Hematopoietic multipotent progenitor cell (in vitro differentiated cells): ENCODE data around the gene PRKCE. TPM values are rescaled to one million over a fixed set of nuclear protein-coding genes. Genes with fewer than 3 reads are reported as not detected.

ENCODE experiments used
- DNase-seq, 3 donors: peaks; one replicate each; pipeline ENCODE4 v3.0.0-alpha.2; 2011 to 2015; ENCODE audit warnings: low read depth in 2 of 3, low spot score in 2 of 3
- total RNA-seq: library from RNA; depleted of rRNA; stranded (reverse); fragments of >200 nt; gene quantifications from one replicate; pipeline ENCODE4 v1.2.3, GENCODE V29; 2012

Gene PRKCE
- total RNA-seq, 1 donor = 11.8 TPM

- DNase-seq = peak in 2 of 3 donors; percentile 63 to 73
Measured at GRCh38 chr2:45748239-45748638, 96.8 kb downstream of the PRKCE start.

GRCh38 chr2:45750001-45750400, 98.5 kb downstream of the PRKCE start:
- DNase-seq = no peak

GRCh38 chr2:45750484-45750883, 99.0 kb downstream of the PRKCE start:
- no peak for DNase-seq

- DNase-seq = no peak
Measured at GRCh38 chr2:45753381-45753780, 101.9 kb downstream of the PRKCE start.

DNA sequence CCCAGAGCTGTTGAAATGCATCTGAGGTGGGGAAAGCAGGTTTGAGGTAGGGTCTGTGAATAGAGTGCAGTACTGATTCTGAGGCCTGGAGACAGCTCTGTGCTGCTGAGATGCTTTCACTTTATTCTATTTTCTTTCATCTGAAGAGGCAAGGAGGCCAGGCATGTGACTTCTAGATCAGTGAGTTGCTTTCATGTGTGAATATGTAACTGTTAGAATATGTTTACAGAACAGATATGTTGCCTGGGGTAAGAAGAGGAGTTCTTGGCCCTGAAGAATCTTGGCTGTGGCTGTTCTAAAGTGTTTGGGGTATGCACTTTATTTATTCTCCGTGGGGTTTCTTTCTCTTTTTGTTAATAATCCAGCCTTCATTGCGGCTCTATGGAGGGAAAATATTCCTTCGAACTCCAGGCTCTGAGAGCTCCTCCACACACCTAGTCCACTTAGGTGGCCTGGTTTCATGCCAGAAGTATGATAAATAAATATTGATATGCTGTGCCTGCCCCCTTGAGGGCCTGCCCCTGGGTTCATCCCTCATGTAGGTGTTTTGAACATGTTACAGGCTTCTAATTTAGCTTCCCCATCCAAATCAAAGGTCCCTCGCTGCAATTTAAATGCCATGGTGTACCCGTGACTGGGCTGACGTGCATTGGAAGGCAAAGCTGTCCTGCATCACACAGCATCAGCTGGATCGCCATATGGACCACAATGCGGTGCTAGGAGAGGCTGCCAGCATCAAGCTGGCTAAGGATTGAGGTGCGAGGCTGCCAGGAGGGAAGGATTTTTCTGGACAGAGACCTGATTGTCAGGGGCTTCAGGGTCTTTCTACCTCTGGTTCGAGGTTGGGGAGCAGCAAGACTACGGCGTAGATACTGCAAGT, 102.9 kb downstream of the PRKCE start:
- DNase-seq = no peak

DNA sequence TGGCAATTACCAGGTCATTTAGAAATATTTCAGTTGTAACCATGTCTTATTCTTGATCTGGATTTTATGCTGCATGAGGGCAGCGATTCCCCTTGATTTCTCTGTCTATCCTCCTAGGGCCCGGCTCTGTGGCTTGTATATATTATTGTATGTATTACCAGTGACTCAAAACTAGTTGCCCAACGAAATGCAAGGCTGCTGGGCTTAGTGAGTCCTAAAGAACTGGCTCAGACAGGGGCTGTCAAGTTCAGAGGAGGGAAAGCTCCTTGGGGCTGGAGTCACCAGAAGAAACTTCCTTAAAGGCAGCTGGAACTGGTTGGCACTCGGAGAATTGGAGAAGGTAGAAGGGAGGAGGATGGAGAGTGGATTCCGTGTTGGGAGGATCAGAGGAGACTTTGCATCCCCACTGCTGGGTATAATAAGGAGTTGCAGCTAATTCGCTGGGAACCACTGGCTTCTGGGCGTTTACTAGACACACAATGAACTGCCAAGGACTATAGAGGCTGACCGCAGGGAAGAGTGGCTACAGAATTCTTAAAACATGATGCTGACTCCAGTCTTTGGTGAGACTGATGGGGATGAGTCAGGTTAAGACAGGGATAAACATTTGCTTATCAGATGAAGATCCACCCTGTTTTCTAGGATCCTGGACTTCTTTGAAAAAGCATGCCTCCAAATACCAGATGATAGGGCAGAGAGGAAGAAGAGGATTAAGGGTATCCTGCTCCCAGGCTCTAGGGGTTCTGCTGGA, 104.3 kb downstream of the PRKCE start:
- no peak for DNase-seq

DNA sequence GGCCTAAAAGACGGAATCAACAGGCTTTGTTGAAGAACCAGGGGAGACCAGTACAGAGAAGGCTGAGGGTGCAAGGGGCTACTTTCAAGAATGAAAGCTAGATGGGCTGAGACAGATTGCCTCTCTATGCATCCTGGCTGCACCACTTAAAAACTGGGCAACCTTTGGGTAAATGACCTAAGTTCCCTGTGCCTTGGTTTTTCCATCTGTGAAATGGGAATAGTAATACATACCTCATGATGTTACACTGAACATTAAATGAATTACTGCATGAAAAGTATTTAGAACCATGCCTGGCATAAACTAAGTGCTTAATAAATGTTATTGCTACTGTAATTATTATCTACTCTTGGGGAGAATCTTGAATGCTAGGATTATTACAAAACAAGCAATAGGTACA, 106.5 kb downstream of the PRKCE start:
- no peak for DNase-seq

DNA sequence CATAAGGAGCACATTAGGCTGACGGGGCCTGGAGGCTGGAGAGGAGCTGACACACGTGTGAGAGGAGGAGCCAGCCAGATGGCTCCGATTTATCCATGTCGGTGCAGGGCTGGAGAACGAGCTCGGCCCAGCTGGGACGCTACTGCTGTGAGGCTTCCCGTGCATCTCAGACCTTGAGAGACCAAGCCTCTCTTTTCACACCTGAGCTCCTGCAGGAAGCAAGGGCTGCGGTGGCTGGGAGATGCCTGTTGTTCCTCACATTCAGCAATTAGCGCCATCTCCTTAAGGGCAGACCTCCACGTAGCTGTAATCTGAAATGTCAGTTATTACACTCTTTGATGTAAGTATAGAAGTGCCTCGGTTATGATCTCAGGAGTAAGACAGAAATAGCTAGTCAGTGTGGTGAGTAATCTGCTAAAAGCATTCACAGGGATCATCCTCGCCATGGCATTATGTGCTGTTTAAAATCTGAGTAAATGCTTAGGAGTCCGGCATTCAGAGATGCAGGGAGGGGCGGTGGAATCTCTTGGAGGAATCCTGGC, 107.9 kb downstream of the PRKCE start:
- DNase-seq = no peak

DNA sequence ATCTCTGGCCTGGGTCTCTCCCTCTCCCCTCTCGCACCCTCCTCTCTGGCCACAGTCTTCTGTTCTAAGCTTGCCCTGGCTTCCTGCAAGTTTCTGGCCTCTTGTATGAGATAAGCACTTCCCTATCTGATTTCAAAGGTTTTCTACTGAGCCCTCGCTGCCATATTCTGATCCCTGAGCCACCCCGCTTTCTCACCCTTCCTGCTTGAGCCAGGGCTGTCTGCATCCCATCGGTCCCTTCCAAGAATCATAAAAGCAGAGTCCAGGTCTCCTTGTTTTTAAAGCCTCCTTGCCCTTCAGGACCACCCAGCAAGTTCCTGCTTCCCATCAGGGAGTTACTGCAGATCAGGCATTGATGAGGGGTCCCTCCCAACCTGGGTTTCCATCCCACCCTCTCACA, 110.2 kb downstream of the PRKCE start:
- no peak for DNase-seq

- DNase-seq = no peak
Measured at GRCh38 chr2:45763255-45763654, 111.8 kb downstream of the PRKCE start.

GRCh38 chr2:45763797-45764196, 112.3 kb downstream of the PRKCE start:
- DNase-seq = no peak

GRCh38 chr2:45765007-45765727, 113.7 kb downstream of the PRKCE start:
- DNase-seq = peak in 1 of 3 donors; percentile 16

- DNase-seq = no peak
Measured at GRCh38 chr2:45765728-45766254, 114.3 kb downstream of the PRKCE start.

DNA sequence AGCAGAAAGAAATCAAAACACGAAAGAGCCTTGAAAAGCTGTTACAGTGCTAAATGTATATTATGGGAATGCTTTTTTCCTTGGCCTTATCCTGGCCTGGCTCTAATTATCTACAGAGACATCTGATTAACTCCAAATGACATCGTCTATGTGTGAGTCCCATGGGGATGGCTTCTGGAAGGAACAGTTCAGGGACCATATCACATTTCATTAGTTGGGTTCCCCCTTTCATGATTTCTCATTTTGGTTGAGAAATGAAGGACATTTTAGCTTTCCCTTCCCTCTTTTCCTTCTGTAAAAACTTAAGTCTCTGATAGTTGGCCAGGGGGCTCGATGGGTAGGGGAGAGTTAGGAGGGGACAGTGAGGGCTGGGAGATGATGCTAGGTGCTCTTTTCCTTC, 116.7 kb downstream of the PRKCE start:
- no peak for DNase-seq

GRCh38 chr2:45769056-45769455, 117.6 kb downstream of the PRKCE start:
- DNase-seq = no peak

DNA sequence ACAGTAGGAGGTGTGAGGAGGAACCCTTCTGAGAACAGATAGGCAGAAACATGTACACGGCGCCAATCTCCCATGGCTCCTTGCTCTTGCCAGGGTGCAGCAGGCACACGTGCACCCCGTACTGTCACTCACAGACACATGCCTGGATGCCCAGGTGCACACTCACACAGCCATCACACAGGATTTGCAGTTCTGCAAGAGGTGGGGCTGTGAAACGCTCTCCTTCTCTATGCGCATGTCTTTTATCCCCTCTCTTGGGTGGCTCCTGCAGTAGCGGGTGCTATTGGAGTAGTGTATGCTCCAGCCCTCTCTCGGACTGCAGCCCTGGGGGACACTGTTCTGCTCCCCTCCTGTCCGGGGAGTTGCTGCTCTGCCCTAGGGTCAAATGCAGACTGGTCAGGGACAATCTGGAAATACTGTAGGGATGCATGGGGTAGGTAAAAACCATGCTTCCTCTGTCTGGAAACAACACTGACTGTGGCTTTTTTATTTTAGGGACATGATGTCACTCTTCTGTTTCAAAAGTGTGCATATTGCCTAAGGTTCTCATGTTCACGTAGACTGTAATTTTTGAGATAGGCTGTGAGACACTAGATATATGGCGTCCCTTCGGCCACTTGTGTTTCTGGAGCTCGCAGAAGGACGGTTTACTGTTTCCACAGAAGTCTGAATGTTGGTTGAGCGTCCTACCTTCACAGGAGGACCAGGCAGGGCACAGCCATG, 118.5 kb downstream of the PRKCE start:
- DNase-seq = no peak

- DNase-seq = no peak
Measured at GRCh38 chr2:45770811-45771210, 119.3 kb downstream of the PRKCE start.

- peak in 1 of 3 donors; percentile 41 for DNase-seq
Measured at GRCh38 chr2:45771261-45771660, 119.8 kb downstream of the PRKCE start.

DNA sequence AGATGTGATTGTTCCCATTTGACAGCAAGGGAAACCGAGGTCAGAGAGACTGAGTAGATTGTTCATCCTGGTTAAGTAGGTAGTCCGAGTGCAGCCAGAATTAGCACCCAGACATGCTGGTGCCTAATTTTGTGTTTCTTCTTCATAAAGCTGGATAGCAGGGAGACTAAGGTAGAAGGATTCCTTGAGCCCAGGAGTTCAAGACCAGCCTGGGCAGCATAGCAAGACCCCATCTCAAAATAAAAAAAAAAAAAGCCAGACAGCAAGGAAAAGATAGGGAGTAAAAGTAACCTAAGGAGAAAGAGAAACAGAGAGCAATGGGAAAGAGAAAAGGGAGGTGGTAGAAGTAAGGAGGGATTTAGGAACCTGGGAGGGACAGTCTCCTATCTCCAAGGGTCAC, 120.6 kb downstream of the PRKCE start:
- DNase-seq = no peak

DNA sequence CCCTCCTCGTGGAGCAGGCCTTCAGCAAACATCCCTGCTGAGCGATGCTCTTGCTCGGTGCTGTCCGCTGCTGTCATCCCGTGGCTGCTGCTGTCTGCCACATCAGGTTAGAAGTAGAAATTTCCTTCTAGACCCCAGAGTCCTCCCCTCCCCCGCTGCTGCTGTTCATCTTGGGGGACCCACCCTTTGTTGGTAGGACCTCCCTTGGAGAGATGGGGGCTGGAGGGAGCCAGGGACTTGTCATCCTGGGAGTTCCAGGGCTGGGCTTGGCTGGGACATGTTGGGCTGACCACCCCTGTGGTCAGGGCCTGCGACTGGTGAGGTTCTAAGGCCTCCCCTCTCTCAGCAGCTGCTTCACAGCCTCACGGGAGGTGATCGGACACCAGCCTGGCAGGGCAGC, 122.4 kb downstream of the PRKCE start:
- DNase-seq = no peak
